NK-92 (cell line): Measurements from ENCODE around the gene ARFGEF2.
"Not testable (repeated sequence)": the region's sequence is repeated elsewhere in the genome, so short reads cannot be mapped to it uniquely, and the experiment has no call there.

Source experiments
- DNase-seq: peaks from one replicate; lab custom pipeline; 2025; ENCODE audit not compliant: unreplicated experiment; lab: John Stamatoyannopoulos, UW

The ARFGEF2 gene

GRCh38 chr20:48951041-48951440, 29.5 kb downstream of the ARFGEF2 start:
- no peak for DNase-seq

GRCh38 chr20:48951646-48952045, 30.1 kb downstream of the ARFGEF2 start:
- DNase-seq = no peak

GRCh38 chr20:48952656-48953055, 31.1 kb downstream of the ARFGEF2 start:
- DNase-seq = no peak

- no peak for DNase-seq
These were observed 32.1 kb downstream of the ARFGEF2 start for GRCh38 chr20:48953653-48954052.

GRCh38 chr20:48956052-48956451, 34.5 kb downstream of the ARFGEF2 start:
- DNase-seq = no peak

GRCh38 chr20:48957053-48957481, 35.6 kb downstream of the ARFGEF2 start:
- DNase-seq = no peak

- DNase-seq = no peak
These were observed 36.0 kb downstream of the ARFGEF2 start for GRCh38 chr20:48957533-48957932.

GRCh38 chr20:48958743-48959142, 37.2 kb downstream of the ARFGEF2 start:
- no peak for DNase-seq

GRCh38 chr20:48959899-48960550, 38.5 kb downstream of the ARFGEF2 start:
- no peak for DNase-seq

GRCh38 chr20:48962421-48962820, 40.9 kb downstream of the ARFGEF2 start:
- DNase-seq = no peak

- DNase-seq = no peak
These were observed 41.7 kb downstream of the ARFGEF2 start for GRCh38 chr20:48962976-48963771.

- no peak for DNase-seq
These were observed 43.8 kb downstream of the ARFGEF2 start for GRCh38 chr20:48965189-48965910.

- no peak for DNase-seq
These were observed 49.3 kb downstream of the ARFGEF2 start for GRCh38 chr20:48970681-48971365.

GRCh38 chr20:48971956-48972355, 50.4 kb downstream of the ARFGEF2 start:
- no peak for DNase-seq

- no peak for DNase-seq
These were observed 51.3 kb downstream of the ARFGEF2 start for GRCh38 chr20:48972816-48973215.

- DNase-seq = no peak
These were observed 54.4 kb downstream of the ARFGEF2 start for GRCh38 chr20:48975955-48976354.

- not testable (repeated sequence) for DNase-seq
These were observed 58.5 kb downstream of the ARFGEF2 start for GRCh38 chr20:48979980-48980379.

GRCh38 chr20:48983423-48984400, 62.2 kb downstream of the ARFGEF2 start:
- no peak for DNase-seq

- DNase-seq = no peak
These were observed 63.2 kb downstream of the ARFGEF2 start for GRCh38 chr20:48984575-48985219.

GRCh38 chr20:48986899-48987298, 65.4 kb downstream of the ARFGEF2 start:
- DNase-seq = no peak
